ENCODE results near the gene FOXD4L6.
"Not testable (repeated sequence)": the region's sequence is repeated elsewhere in the genome, so short reads cannot be mapped to it uniquely, and the experiment has no call there.

The FOXD4L6 gene

GRCh38 chr9:41088450-41089059 lies 39.9 kb downstream of the FOXD4L6 start:
- DNase-seq = not testable (repeated sequence)

DNA sequence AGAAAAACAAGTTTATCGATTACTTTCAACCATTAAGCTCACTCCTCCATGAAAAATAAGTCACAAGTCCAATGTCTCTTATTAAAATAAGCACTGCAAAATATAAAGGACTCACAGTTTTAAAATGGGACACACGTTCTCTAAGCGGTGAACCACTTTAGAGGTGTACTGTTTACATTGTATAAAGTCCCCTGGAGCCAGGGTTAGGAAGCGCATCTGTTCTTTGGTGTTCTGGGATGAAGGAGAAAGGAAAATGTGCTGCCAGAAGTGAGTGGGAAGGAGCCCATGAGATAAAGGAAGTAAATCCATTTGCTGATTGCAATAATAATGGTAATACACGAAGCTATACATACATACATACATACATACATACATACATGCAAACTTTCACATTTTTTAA lies 40.6 kb downstream of the FOXD4L6 start:
- intact Hi-C loops (cut with DNase I; ENCODE audit: low total_unique reads); H3K4me1 ChIP-seq; H3K27me3 ChIP-seq; H3K36me3 ChIP-seq; DNase-seq; H3K9me3 ChIP-seq; H3K4me3 ChIP-seq; H3K27ac ChIP-seq: not testable (repeated sequence)

More at GRCh38 chr9:41088450-41089059, 39.9 kb downstream of the FOXD4L6 start:
- H3K4me3 ChIP-seq; H3K27me3 ChIP-seq; H3K9me3 ChIP-seq; H3K4me1 ChIP-seq; H3K36me3 ChIP-seq; intact Hi-C loops (cut with DNase I; ENCODE audit: low total_unique reads); H3K27ac ChIP-seq: not testable (repeated sequence)
- peak in 1 of 2 experiments; percentile 37 for TF ChIP-seq CTCF (IDR thresholded peaks at IDR 0.05)

- H3K36me3 ChIP-seq; intact Hi-C loops (cut with DNase I; ENCODE audit: low total_unique reads); H3K27me3 ChIP-seq; H3K27ac ChIP-seq; DNase-seq; H3K4me1 ChIP-seq; H3K4me3 ChIP-seq; H3K9me3 ChIP-seq: not testable (repeated sequence)
Observed at GRCh38 chr9:41087157-41087780, 41.2 kb downstream of the FOXD4L6 start.

DNA sequence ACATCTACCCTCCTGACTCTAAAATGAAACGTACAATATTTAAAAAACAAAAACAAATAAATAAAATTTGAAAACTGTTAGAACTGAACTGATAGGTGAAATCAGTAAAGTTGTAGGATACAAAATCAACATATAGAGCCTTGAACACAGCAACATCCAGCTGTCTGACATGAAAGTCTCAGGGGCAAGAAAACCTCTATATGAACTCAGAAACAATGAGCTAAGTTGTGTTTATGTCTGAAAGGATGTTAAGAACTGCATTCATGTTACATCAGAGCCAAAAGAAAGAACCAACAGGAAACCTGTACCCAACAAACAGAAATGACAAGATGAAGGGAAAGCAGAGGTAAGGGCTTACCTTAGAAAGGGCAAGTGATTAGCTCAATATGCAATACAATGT lies 41.8 kb downstream of the FOXD4L6 start:
- H3K27me3 ChIP-seq; H3K27ac ChIP-seq; H3K36me3 ChIP-seq; DNase-seq; intact Hi-C loops (cut with DNase I; ENCODE audit: low total_unique reads); H3K4me3 ChIP-seq; H3K9me3 ChIP-seq; H3K4me1 ChIP-seq: not testable (repeated sequence)

GRCh38 chr9:41086215-41086614 lies 42.3 kb downstream of the FOXD4L6 start:
- intact Hi-C loops (cut with DNase I; ENCODE audit: low total_unique reads); H3K9me3 ChIP-seq; H3K4me1 ChIP-seq; DNase-seq; H3K4me3 ChIP-seq; H3K27me3 ChIP-seq; H3K36me3 ChIP-seq; H3K27ac ChIP-seq: not testable (repeated sequence)

- H3K9me3 ChIP-seq; DNase-seq; intact Hi-C loops (cut with DNase I; ENCODE audit: low total_unique reads); H3K27me3 ChIP-seq; H3K27ac ChIP-seq; H3K36me3 ChIP-seq; H3K4me3 ChIP-seq; H3K4me1 ChIP-seq: not testable (repeated sequence)
Observed at GRCh38 chr9:41082358-41082757, 46.1 kb downstream of the FOXD4L6 start.

- H3K4me1 ChIP-seq; intact Hi-C loops (cut with DNase I; ENCODE audit: low total_unique reads); DNase-seq; H3K36me3 ChIP-seq; H3K27ac ChIP-seq; H3K9me3 ChIP-seq; H3K4me3 ChIP-seq: not testable (repeated sequence)
- H3K27me3 ChIP-seq = peaks cover 0 to 11% of the 10 kb centered on the region in 2 donors
Observed at GRCh38 chr9:41079464-41079863, 49.0 kb downstream of the FOXD4L6 start.

DNA sequence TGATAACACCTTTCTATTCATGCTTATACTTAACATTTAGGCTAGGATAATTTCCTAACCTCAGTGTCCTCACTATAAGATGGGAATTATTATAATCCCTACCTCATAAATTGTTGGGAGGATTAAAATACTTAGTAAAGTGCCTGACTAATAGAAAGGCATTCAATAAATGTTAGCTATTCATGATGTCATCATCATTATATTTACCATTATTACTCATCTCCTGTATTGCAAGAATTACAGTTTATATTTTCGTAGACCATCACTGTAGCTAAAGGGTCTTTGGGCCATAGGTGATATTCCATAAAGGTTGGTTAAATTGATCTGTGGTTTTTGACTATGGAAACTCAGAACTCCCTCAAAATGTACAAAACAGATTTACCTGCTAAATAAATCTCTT lies 50.9 kb downstream of the FOXD4L6 start:
- H3K9me3 ChIP-seq; H3K27ac ChIP-seq; H3K4me3 ChIP-seq; DNase-seq; H3K36me3 ChIP-seq; intact Hi-C loops (cut with DNase I; ENCODE audit: low total_unique reads): not testable (repeated sequence)
- H3K27me3 ChIP-seq = peaks cover 0 to 21% of the 10 kb centered on the region in 2 donors
- peaks cover 0 to 16% (median 10%) of the 10 kb centered on the region in 4 donors for H3K4me1 ChIP-seq

All from tibial artery (tissue), 4 donors.